HCEC 1CT (cell line): ENCODE measurements around the gene DYRK3.

ENCODE experiments used
- DNase-seq: peaks from one replicate; pipeline ENCODE4 v3.0.0-alpha.2; 2017

DYRK3 gene

DNA sequence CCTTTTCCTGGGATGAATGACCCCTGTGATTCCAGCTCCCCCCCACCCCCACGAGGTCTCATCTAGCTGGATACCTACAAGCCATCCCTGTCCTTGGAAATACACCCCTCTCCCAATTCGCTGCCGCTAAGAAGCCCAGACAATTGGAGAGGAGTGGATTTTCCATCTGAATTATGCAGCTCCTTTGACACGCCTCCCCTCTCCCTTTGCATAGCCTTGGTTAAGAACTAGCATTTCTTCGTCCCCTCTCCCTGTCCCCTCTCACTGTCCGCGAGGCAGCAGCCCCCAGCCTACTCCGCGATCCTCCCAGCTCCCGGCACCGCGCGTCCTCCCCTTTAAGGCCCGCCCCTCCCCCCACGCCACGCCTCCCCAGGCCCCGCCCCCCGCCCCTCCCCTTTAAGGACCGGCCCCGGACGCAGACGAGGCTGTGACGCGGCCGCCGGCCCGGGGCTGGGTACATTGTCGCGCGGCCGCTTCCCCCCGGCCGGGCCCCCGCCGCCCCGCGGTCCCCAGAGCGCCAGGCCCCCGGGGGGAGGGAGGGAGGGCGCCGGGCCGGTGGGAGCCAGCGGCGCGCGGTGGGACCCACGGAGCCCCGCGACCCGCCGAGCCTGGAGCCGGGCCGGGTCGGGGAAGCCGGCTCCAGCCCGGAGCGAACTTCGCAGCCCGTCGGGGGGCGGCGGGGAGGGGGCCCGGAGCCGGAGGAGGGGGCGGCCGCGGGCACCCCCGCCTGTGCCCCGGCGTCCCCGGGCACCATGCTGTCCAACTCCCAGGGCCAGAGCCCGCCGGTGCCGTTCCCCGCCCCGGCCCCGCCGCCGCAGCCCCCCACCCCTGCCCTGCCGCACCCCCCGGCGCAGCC lies 49.4 kb downstream of the DYRK3 start, which contains the start of gene MAPKAPK2:
MAPKAPK2 (plus strand) TSS at position 428 of the 856 bp plus-strand sequence; CDS start at position 753, 325 bp downstream.
- DNase-seq = peak; percentile 66

DNA sequence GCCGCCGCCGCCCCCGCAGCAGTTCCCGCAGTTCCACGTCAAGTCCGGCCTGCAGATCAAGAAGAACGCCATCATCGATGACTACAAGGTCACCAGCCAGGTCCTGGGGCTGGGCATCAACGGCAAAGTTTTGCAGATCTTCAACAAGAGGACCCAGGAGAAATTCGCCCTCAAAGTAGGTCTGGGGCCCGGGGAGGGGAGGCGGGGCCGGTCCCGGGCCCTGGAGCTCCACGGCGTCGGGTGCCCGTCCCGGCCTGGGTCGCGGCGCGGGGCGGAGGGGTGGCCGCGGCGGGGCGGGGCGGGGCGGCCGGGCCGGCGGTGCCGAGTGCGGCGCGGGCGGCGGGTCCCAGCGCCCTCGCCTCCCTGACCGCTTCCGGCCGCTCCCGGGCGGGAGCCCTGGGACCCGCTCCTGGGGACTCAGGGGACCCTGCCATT lies 50.0 kb downstream of the DYRK3 start:
- DNase-seq = peak; percentile 17

DNA sequence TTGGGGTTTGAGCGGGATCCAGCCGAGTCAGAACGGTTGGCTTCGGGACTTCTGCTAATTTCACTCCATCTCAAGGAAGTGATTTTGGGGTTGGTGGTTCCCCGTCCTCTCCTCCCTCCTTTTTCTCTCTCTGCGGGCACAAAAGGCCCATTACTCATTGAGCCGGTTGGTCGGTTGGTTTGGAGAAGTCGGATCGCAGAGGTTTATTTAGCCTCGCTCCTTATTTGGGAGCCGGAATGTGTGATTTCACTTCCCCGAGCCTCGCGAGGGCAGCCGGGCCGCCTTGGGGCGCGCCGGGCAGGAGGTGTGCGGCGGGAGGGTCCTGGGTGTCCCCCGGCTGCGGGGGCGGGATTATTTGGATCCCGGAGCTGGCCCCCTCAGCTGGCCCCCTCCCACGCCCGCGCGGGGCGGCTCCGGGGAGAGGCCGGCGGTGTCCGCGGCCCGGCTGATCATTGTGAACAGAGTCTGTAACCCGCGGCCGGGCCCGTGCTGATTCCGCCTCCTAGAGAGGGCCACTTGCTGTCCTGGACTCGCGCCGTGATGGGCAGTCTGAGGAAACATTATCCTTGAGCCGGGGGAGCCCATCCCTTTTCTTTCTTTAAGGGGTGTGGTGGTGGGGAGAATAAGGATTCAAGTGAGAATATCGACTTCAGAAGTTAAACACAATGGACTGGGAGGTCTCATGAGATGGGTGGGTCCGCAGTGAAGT lies 50.6 kb downstream of the DYRK3 start:
- peak; percentile 84 for DNase-seq

DNA sequence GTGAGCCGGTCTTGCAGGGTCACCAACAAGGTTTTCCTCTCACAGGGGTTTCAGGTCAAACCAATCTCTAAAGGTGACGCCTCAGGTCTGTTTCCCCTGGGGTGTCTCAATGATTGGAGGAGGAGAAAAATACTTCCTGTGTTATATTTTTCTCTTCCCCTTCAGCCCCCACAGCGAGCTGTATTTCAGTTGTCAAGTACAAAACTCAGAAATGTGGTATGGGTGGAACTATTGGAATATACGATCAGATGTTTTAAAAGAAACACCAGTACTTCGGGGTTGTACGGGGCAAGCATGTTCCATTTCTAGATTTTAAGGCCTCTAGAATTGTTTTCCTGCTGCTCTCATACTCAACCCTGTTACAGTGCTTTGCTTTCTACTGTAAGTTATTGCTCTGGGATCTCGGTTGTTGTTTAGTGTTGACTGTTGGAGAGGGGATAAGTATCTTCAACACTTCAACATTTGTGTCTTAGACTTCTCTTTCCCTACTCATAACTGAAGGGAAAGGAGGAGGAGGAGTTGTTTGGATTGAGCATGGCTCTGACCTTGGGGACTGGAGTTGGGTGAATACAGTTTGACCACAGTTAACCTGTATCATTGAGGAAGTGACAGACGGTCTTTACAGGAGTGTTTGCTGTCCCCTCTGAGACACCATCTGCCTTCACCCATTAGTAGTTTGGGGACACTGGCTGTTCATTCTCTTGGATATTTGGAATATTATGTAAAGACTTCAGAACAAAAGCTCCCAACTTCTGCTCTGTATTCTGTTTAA lies 51.3 kb downstream of the DYRK3 start:
- no peak for DNase-seq

DNA sequence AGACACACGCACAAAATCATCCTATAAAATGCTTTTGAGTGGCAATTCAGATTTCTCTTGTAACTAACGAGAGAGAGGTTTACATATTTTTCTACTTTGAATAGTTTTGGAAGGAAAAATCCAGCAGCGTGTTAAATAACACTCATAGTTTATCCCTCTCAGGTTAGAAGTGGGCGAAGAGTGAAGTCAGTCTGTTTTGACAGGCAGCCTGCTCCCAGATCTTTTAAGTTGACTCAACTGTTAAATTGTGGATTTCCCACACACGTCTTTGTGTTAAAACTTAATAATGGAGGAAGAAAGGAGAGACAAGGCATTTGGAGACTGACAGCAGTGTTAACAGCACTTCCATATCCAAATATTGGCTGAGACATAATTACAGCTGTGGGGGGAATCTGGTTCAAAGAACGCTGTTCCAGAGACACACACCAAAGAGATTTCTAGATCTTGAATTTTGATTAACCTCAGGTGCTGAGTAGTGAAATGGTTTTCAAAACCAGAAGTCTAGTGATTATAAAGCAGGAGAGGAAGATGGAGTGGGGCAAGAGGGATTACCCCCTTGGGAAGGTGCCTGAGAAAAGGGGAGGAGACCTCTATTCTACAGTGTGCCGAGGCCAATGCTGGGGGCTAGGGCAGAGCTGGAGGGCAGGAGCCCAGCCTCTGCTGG lies 52.0 kb downstream of the DYRK3 start:
- DNase-seq = no peak

DNA sequence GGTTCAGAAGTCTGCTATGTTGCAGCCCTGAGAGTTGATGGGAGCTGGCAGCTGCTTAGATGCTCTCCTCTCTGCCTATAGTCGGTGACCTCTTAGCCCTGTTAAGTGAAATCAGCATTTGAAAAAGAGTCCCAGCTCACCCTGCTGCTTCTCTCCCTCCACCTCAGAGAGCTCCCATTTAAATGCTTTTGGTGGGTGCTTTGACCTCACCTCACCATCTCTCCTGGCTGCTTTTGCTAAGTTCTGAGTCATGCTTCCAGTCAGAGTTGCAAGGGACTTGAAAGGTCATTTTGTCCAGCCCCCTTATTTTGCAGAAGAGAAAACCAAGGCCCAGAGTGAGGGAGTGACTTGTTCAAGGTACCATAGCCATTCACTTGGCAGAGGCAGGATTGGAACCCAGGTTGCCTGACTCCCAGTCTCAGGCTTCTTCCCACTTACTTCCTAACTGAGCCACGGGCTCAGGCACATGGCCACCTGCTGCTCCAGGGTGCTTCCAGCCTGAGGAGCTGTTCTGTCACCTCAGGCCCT lies 52.6 kb downstream of the DYRK3 start:
- DNase-seq = no peak

DNA sequence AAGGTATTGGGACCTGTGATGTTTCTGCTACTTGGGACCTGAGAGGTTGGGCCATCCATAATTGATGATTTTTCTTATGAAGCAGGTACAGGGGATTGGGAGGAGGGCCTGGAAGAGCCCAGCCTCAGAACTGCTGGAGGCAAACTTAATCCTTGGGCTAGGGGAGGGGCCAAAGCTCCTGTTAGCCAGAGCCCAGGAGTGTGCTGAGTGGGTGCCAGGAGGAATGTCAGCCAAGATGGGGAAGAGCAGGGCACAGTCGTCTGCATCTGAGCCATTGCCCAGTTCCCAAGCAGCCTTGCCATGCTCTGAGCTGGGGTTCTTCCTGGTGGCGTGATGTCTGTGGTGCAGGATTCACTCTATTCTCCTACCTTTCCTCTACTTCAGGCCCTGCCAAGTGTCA lies 55.2 kb downstream of the DYRK3 start:
- no peak for DNase-seq

DNA sequence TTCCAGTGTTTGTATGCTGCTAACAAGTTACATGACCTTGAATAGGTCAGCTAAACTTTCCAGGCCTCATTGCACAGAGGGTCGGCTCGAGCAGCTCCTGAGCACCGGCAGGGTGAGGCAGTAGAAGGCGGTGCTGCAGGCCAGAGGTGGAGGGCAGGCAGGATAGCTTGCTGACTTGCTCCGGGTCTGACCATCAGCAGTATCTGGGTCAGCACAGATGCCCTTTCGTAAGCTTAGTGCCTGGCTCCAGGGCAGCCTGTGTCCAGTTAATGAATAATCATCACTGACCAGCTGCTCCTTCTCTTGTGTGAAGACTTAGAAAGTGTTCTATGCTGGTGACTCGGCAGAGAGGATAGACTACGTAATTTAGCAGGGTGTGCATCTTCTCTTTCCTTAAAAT lies 56.3 kb downstream of the DYRK3 start:
- DNase-seq = peak; percentile 63

DNA sequence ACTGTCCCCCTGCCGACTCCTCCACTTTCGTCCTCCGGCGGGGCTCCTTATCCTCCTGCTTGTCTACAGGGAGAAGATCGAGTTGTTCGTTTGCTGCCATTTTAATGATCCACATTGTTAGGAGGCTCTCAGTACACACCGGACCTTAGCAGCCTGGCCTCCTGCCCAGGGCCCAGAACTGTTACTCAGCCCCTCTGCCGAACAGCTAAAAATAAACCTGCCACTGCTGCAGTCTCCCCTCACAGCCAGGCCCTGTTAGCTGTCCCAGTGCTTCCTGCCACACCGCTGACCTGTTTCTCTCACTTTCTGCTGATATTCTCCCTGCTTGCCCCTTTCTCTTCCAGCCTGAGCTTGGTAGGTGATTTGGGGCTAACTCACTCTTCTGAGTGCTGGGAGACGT lies 57.7 kb downstream of the DYRK3 start:
- DNase-seq = peak; percentile 75

DNA sequence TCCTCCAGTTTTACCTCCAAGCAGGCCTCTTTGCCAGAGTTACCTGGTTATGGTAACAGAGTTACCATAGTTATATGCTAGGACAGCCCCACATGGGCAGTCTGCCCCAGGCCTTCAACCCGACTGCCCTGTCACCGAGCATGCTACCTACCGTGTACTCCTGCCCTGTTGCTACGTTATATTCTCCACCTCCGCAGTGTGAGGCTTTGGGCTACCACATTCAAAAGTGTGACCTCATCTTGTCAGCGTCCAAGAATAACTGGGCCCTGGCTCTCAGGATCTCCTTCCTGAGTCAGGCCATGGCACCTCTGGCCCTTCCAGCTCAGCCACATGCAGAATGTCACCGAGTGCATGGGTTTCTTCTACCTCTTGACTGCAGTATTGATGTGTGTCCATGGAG lies 58.3 kb downstream of the DYRK3 start:
- no peak for DNase-seq

DNA sequence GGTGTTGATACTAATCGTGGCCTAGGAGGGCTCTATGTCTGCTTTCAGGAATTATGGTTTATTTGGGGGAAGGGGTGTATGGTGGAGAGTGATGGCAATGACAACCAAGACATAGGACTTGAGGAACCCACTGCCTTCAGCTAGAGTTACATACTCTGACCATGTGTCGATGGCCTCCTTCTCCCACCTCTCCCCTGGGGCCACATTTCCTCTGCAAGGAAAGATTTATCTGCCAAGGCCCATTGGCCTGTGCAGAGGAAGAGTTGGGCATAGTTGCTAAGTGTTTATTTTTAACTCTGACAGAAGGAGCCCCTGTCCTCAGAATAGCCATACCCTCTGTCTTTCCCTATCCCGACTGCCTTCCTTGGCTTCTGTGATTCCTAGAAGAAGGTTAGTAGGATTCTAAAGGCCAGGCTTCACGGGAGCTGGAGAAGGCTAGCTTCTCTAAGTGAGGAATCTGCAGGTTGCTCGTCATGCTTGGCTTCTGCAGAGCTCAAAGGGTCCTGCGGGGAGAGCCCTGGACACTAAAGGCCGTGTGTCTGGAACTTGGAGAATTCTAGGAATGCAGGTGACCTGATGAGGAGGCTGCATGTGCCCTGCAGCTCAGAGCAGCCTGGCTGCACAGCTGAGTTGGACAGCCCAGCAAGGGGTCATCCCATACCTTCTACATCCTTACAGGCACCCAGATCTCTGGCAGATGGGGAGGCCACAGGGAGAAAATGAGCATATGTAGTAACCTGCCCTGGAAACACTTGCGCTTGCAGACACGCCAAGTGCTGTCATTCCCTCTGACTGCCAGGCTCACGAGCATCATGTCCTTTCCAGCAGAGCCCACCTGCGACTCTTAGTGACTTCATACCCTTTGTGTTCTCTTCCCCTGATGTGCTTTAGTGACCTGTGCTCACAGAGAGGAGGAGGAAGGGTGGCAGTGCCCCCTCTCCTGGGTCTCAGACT lies 59.1 kb downstream of the DYRK3 start:
- DNase-seq = no peak

DNA sequence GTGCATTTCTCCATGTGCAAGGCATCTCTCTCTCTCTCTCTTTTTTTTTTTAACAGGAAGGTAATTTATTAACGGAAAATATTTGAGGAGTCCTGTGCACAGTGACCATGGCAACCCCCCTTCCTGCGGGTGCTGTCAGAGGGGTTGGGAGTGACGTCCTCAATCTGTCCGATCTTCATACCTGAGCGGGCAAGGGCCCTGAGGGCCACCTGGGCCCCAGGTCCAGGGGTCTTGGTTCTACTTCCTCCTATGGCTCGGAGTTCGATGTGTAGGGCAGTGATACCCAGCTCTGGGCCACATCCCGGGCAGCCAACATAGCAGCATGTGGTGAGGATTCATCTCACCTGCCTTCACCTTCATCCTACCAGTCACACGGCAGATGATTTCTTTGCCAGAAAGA lies 60.4 kb downstream of the DYRK3 start:
- no peak for DNase-seq

DNA sequence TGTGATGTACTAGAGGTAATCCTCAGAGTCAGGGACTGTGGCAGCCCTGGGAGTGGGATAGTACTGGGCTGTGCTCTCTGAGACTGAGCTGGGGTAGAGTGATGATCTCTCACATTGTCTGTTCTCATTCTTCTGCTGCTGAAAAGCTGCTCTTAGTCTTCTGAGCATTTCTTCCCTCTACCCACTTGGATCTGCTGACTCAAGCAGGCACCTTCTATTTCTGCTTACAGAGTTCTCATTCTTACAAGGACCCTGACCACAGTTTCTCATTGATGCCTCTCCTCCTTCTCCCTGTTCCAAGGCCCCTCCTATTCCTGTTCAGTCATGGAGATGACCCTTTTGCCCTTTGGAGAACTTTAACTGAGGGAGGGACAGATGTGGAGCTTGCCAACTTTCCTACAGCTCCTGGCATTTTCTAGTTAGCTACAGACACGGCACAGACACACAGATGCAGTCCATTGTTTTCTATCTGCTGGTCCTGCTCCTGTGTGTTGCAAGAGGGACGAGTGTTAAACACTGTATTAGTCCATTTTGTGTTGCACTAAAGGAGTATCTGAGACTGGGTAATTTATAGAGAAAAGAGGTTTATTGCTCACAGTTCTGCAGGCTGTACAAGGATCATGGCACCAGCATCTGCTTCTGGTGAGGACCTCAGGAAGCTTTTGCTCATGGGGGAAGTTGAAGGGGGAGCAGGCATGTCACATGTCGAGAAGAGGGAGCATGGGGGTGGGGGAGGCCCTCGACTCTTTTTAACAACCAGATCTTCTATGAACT lies 61.7 kb downstream of the DYRK3 start:
- no peak for DNase-seq

DNA sequence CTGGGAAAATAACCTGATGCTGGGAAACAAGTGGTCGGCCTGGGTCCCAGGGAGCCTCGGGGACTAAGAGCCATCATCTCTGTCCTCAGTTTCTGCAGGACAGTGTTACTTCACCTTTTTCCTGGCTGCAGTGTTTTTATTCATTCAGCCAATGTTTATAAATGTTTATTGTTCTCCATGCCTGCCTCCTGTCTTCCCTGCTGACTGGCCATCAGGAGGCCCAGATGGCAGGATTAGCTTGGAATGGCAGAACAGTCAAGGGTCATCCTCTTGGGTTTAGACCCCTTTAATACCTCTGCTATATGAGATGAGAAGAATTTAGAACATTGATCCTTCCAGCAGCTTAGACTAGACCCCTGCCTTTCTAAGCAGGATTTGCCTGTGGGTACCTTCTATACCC lies 62.7 kb downstream of the DYRK3 start:
- no peak for DNase-seq
